Natural killer cell (primary cell): ENCODE results near the gene SNX9. TPM values are rescaled to one million over a fixed set of nuclear protein-coding genes. Genes with fewer than 3 reads are reported as not detected.
A peak's percentile ranks its signal among the peaks of the same experiment; 100 is the strongest.

Experiments used
- ATAC-seq, 3 donors: fragments of 150-1000 bp in 2 of 3; fragments of 200-7000 bp in 1 of 3; cut with Tn5 transposase; 1 replicate in 1 of 3; 2 replicates in 2 of 3; pipeline ENCODE4 v1.10.0; 2021; ENCODE audit warnings: mild to moderate bottlenecking in 2 of 3, moderate library complexity in 2 of 3
- DNase-seq, 2 donors: peaks; one replicate each; pipeline versions ENCODE4 v3.0.0 to v3.0.0-alpha.2; 2013 to 2021; ENCODE audit warnings: mixed read lengths in 1 of 2
- H3K27ac ChIP-seq: one replicate; pipeline ENCODE4 v1.5.1; 2013; ENCODE audit warnings: mild to moderate bottlenecking, low read length
- H3K27me3 ChIP-seq: one replicate; pipeline ENCODE4 v1.6.1; 2013; ENCODE audit warnings: low read length; ENCODE audit not compliant: control insufficient read depth, insufficient read depth
- H3K36me3 ChIP-seq: one replicate; pipeline ENCODE4 v1.6.1; 2013; ENCODE audit warnings: low read length; ENCODE audit not compliant: control insufficient read depth, insufficient read depth
- H3K4me1 ChIP-seq: one replicate; pipeline ENCODE4 v1.6.1; 2013; ENCODE audit warnings: low read length; ENCODE audit not compliant: control insufficient read depth, insufficient read depth
- H3K4me3 ChIP-seq: one replicate; pipeline ENCODE4 v1.5.1; 2013; ENCODE audit warnings: low read length
- H3K9me3 ChIP-seq: one replicate; pipeline ENCODE4 v1.6.1; 2013; ENCODE audit warnings: low read length; ENCODE audit not compliant: control insufficient read depth, insufficient read depth
- H3K27ac Mint-ChIP-seq, 2 donors: one replicate each; pipeline ENCODE4 v1.8.0; 2022; ENCODE audit warnings: mild to moderate bottlenecking in 2 of 2, mixed read lengths in 2 of 2, moderate library complexity in 1 of 2
- H3K27me3 Mint-ChIP-seq, 2 donors: one replicate each; pipeline ENCODE4 v1.8.0; 2022; ENCODE audit warnings: low read depth in 2 of 2, mixed read lengths in 2 of 2
- H3K36me3 Mint-ChIP-seq: one replicate; pipeline ENCODE4 v1.8.0; 2022; ENCODE audit warnings: mixed read lengths
- H3K4me1 Mint-ChIP-seq, 2 donors: one replicate each; pipeline ENCODE4 v1.8.0; 2022; ENCODE audit warnings: mixed read lengths in 2 of 2
- H3K4me3 Mint-ChIP-seq: one replicate; pipeline ENCODE4 v1.8.0; 2022; ENCODE audit warnings: mild to moderate bottlenecking, moderate library complexity, mixed read lengths
- H3K9me3 Mint-ChIP-seq, 2 donors: one replicate each; pipeline ENCODE4 v1.8.0; 2022; ENCODE audit warnings: mixed read lengths in 2 of 2
- WGBS: methylation state at CpG from one replicate; pipeline ENCODE4 v1.1.7; 2013; ENCODE audit warnings: missing lambda C conversion rate; ENCODE audit not compliant: insufficient coverage; 5-methylcytosine and 5-hydroxymethylcytosine counted together
- intact Hi-C: fragments of 100-400 bp; cut with micrococcal nuclease; formaldehyde crosslinking; loops from one replicate; pipeline ENCODE4 v1.14.2; 2022
- total RNA-seq, 4 donors: library from RNA; stranded (reverse); fragments of 120-200 nt in 1 of 4; gene quantifications; one replicate each; pipeline versions ENCODE4 v1.2.3 to v1.2.4, GENCODE V29; 2013 to 2022
- TF ChIP-seq, protein P1 (sequence below): fragments of 200-600 bp; IDR thresholded peaks from one replicate; pipeline ENCODE4 v1.8.0; 2022; ENCODE audit warnings: antibody characterized with exemption

SNX9 gene
- total RNA-seq, 3 donors from 2014 or later (not counting 1 experiment from before 2014, with no cell fraction given): 6.0 to 9.7 (median 7.3) TPM

GRCh38 chr6:157961832-157962575, 139.0 kb downstream of the SNX9 start:
- H3K36me3 Mint-ChIP-seq: peaks cover 17% of the 10 kb centered on the region
- 79% methylated on average over 13 of the region's 13 CpGs for WGBS
- Histone ChIP-seq H3K4me3 (no peak overlapping the region), H3K36me3 (no peaks in the 10 kb centered on the region), H3K27me3 (no peaks in the 10 kb centered on the region), H3K27ac (no peak overlapping the region), H3K4me1 (no peaks in the 10 kb centered on the region), H3K9me3 (peaks cover 14% of the 10 kb centered on the region)
- peaks cover 7 to 10% of the 10 kb centered on the region in 2 donors for H3K9me3 Mint-ChIP-seq
- peaks cover 14% of the 10 kb centered on the region in 2 donors for H3K4me1 Mint-ChIP-seq
- intact Hi-C loops: no loop called here
- H3K27me3 Mint-ChIP-seq: peaks cover 6 to 9% of the 10 kb centered on the region in 2 donors
- DNase-seq: no peak
- TF ChIP-seq, protein P1, sequence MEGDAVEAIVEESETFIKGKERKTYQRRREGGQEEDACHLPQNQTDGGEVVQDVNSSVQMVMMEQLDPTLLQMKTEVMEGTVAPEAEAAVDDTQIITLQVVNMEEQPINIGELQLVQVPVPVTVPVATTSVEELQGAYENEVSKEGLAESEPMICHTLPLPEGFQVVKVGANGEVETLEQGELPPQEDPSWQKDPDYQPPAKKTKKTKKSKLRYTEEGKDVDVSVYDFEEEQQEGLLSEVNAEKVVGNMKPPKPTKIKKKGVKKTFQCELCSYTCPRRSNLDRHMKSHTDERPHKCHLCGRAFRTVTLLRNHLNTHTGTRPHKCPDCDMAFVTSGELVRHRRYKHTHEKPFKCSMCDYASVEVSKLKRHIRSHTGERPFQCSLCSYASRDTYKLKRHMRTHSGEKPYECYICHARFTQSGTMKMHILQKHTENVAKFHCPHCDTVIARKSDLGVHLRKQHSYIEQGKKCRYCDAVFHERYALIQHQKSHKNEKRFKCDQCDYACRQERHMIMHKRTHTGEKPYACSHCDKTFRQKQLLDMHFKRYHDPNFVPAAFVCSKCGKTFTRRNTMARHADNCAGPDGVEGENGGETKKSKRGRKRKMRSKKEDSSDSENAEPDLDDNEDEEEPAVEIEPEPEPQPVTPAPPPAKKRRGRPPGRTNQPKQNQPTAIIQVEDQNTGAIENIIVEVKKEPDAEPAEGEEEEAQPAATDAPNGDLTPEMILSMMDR: no peak
- H3K27ac Mint-ChIP-seq: no peak overlapping the region
- ATAC-seq: no peak
- H3K4me3 Mint-ChIP-seq: no peak overlapping the region

DNA sequence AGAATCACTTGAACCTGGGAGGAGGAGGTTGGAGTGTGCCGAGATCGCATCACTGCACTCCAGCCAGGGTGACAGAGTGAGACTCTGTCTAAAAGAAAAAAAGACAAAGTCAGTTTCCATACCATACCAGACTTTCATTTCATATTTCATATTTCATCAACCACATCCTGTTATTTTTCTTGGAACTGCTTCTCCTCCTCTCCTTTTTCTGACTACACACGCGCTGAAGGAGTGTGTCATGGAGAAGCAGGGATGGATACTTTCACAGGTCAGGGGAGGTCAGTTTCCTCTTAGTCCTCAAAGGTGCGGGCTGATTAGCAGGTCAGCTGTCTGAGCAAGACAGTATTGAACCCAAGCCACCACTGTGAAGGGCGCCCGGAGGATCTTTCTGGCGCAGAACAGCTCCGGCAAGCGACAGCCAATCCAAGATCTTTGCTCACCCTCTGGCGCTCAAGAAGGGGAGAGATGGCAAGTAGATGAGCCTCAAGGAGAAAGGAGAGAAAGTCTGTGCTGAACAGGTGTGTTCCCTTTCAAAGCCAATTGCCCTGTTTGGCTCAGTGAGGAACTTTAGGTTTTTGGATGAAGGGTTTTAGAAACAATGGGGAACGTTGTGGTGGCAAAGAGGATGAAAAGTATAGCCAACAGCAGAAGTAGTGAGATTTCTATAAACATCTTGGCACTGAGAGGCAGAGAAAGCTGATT, 139.7 kb downstream of the SNX9 start:
- no peak for DNase-seq
- WGBS: 45% methylated on average over 12 of the region's 12 CpGs
- H3K9me3 Mint-ChIP-seq: peaks cover 7 to 10% of the 10 kb centered on the region in 2 donors
- Histone ChIP-seq H3K9me3 (peaks cover 12% of the 10 kb centered on the region), H3K4me1 (no peaks in the 10 kb centered on the region), H3K27ac (no peak overlapping the region), H3K36me3 (no peaks in the 10 kb centered on the region), H3K27me3 (no peaks in the 10 kb centered on the region), H3K4me3 (no peak overlapping the region)
- peaks cover 14% of the 10 kb centered on the region in 2 donors for H3K4me1 Mint-ChIP-seq
- peaks cover 17% of the 10 kb centered on the region for H3K36me3 Mint-ChIP-seq
- TF ChIP-seq, protein P1: no peak
- ATAC-seq: no peak
- H3K4me3 Mint-ChIP-seq: peak overlapping the region; percentile 67
- H3K27ac Mint-ChIP-seq: no peak overlapping the region
- peaks cover 6 to 9% of the 10 kb centered on the region in 2 donors for H3K27me3 Mint-ChIP-seq
- intact Hi-C loops: no loop called here

DNA sequence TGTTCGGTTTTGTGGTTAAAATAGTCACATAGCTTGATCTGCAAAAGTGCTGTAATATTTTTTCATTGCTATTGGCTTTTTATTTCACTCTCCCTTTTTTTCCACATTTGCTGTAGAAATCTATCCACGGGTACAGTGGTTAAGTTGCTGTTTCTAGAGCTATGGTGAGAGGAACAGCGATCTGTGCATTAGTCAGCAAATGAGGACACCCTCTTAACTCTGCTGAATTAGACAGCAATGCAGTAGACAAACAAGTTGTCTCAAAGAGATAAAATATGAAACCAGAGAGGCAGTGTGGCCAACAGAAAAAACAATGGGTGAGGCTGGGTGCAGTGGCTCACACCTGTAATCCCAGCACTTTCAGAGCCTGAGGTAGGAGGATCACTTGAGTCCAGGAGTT, 141.1 kb downstream of the SNX9 start:
- no peak overlapping the region for H3K27ac Mint-ChIP-seq
- WGBS: 31% methylated on average over 2 of the region's 3 CpGs

More for the DNA sequence above, 141.1 kb downstream of the SNX9 start:
- TF ChIP-seq, protein P1: no peak
- Histone ChIP-seq H3K36me3 (no peaks in the 10 kb centered on the region), H3K27me3 (no peaks in the 10 kb centered on the region), H3K4me1 (no peaks in the 10 kb centered on the region), H3K9me3 (peaks cover 6% of the 10 kb centered on the region), H3K27ac (no peak overlapping the region), H3K4me3 (no peak overlapping the region)
- intact Hi-C loops: no loop called here
- Mint-ChIP-seq H3K36me3 (peaks cover 9% of the 10 kb centered on the region), H3K4me1 (peaks cover 14% of the 10 kb centered on the region in 2 donors), H3K9me3 (peaks cover 3 to 4% of the 10 kb centered on the region in 2 donors), H3K4me3 (peak overlapping the region; percentile 45), H3K27me3 (peaks cover 6 to 9% of the 10 kb centered on the region in 2 donors)
- no peak for ATAC-seq
- DNase-seq: no peak
